Astrocyte of the spinal cord (primary cell): Measurements from ENCODE around the gene TMEM203.

ENCODE experiments used
- DNase-seq: peaks from one replicate; pipeline ENCODE4 v3.0.0; 2011; ENCODE audit warnings: low read depth, low spot score
- H3K4me3 ChIP-seq: 2 replicates; pipeline ENCODE4 v1.5.1; 2011; ENCODE audit warnings: low read depth, mild to moderate bottlenecking, low read length, moderate library complexity
- in situ Hi-C: cut with HindIII; loops from 2 replicates; pipeline ENCODE4 v1.10.0; 2017; ENCODE audit warnings: low sequenced_read_pairs
- TF ChIP-seq, protein P1 (sequence below): IDR thresholded peaks from 2 replicates; pipeline ENCODE4 v1.5.1; 2012; ENCODE audit warnings: low read depth, mild to moderate bottlenecking, low read length, inconsistent platforms

TMEM203 gene

GRCh38 chr9:137171149-137171900, 34.1 kb downstream of the TMEM203 start:
- no peak for DNase-seq
- no peak overlapping the region for H3K4me3 ChIP-seq
- TF ChIP-seq, protein P1, sequence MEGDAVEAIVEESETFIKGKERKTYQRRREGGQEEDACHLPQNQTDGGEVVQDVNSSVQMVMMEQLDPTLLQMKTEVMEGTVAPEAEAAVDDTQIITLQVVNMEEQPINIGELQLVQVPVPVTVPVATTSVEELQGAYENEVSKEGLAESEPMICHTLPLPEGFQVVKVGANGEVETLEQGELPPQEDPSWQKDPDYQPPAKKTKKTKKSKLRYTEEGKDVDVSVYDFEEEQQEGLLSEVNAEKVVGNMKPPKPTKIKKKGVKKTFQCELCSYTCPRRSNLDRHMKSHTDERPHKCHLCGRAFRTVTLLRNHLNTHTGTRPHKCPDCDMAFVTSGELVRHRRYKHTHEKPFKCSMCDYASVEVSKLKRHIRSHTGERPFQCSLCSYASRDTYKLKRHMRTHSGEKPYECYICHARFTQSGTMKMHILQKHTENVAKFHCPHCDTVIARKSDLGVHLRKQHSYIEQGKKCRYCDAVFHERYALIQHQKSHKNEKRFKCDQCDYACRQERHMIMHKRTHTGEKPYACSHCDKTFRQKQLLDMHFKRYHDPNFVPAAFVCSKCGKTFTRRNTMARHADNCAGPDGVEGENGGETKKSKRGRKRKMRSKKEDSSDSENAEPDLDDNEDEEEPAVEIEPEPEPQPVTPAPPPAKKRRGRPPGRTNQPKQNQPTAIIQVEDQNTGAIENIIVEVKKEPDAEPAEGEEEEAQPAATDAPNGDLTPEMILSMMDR = no peak
- in situ Hi-C loops = no loop called here

DNA sequence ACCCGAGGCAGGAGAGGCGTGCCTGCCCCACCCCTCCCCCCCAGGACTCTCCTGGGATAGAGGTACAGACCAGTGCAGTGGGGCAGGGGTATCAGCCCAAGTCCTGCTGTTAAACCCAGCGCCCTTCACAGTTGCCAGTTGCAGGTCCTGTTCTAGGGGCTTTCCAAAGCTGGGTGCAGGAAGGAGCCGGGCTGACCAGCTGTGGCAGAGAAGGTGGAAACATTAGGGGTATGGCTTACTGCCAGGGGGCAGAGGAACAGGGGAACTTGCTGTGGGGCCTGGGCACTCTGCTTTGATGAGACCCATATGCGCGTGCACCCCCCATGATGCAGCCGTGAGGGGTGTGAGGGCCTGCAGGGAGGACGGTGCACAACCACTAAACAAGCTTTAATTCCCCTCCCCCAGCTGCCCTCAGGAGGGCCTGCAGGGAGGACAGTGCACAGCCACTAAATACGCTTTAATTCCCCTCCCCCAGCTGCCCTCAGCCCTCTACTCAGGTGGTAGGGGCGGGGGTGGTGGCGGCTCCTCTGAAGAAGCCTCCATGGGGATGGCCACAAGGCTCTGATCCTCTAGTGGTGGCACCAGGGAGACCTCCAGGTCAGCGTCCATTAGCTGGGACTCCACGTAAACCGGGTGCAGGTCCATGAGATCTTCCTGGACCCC, 34.8 kb downstream of the TMEM203 start:
- in situ Hi-C loops = no loop called here
- TF ChIP-seq, protein P1 = no peak
- H3K4me3 ChIP-seq = no peak overlapping the region
- no peak for DNase-seq

DNA sequence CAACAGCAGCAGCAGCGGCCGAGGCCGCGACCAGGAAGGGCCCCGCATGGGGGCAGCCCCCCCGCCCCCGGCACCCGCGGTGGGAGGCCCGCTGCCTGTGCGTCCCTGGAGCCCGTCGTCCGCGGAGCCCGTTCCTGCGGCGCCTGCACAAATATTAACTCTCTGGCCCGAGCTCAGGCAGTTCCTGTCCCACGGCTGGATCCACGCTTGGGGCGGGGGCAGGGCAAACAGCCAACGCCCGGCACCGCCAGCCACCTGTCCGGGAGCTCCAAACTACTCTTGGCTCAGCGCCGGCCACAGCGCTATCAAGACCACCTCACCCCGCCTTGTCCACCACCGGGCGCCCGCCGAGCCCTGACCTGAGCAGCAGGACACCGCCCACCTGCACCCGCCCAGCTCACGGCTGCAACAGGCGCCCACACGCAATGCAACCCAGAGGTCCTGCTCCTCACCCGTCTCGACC, 35.5 kb downstream of the TMEM203 start, which contains the start of gene LRRC26:
Gene LRRC26 (minus strand): TSS at position 156 of the 463 bp plus-strand sequence. CDS start 108 bp downstream, at position 48.
- in situ Hi-C loops = no loop called here
- no peak within 1 kb of the TSS for H3K4me3 ChIP-seq

GRCh38 chr9:137168904-137169856, 36.3 kb downstream of the TMEM203 start:
- peak; percentile 17 for DNase-seq
- in situ Hi-C loops = no loop called here
- TF ChIP-seq, protein P1 = no peak
- no peak overlapping the region for H3K4me3 ChIP-seq

More for the DNA sequence above, 35.5 kb downstream of the TMEM203 start, which contains the start of gene LRRC26:
- DNase-seq = no peak
- TF ChIP-seq, protein P1 = no peak

- in situ Hi-C loops = no loop called here
- TF ChIP-seq, protein P1 = no peak
- no peak for DNase-seq
- no peak overlapping the region for H3K4me3 ChIP-seq
Measured at GRCh38 chr9:137168573-137168903, 36.9 kb downstream of the TMEM203 start.
